Karpas-422 (cell line): ENCODE data around the gene IGFBPL1. TPM values are rescaled to one million over a fixed set of nuclear protein-coding genes. Genes with fewer than 3 reads are reported as not detected.

ENCODE experiments used
- DNase-seq: peaks from one replicate; pipeline ENCODE4 v3.0.0-alpha.2; 2015
- H2AFZ ChIP-seq: fragments of 200-600 bp; sonication (generic); 2 replicates; pipeline ENCODE4 v1.6.1; 2014; ENCODE audit warnings: antibody characterized with exemption, low read length, mixed read lengths
- H3K27ac ChIP-seq: fragments of 200-600 bp; sonication (generic); 2 replicates; pipeline ENCODE4 v1.5.1; 2014; ENCODE audit warnings: mild to moderate bottlenecking, low read length, moderate library complexity
- H3K27me3 ChIP-seq: fragments of 200-600 bp; sonication (generic); 2 replicates; pipeline ENCODE4 v1.6.1; 2014; ENCODE audit warnings: low read length, mixed read lengths
- H3K36me3 ChIP-seq: fragments of 200-600 bp; sonication (generic); 2 replicates; pipeline ENCODE4 v1.6.1; 2014; ENCODE audit warnings: low read length, mixed read lengths; ENCODE audit not compliant: insufficient read depth
- H3K4me1 ChIP-seq: fragments of 200-600 bp; sonication (generic); 2 replicates; pipeline ENCODE4 v1.6.1; 2014; ENCODE audit warnings: mild to moderate bottlenecking, low read length, mixed read lengths
- H3K4me2 ChIP-seq: fragments of 200-600 bp; sonication (generic); 2 replicates; pipeline ENCODE4 v1.6.1; 2014; ENCODE audit warnings: low read length, low read depth, mild to moderate bottlenecking; ENCODE audit not compliant: poor library complexity, severe bottlenecking
- H3K4me3 ChIP-seq: fragments of 200-600 bp; sonication (generic); 2 replicates; pipeline ENCODE4 v1.5.1; 2014; ENCODE audit warnings: mild to moderate bottlenecking, antibody characterized with exemption, low read length, mixed read lengths
- H3K79me2 ChIP-seq: fragments of 200-600 bp; sonication (generic); 2 replicates; pipeline ENCODE4 v1.6.1; 2014; ENCODE audit warnings: mild to moderate bottlenecking, low read length, mixed read lengths
- H3K9ac ChIP-seq: fragments of 200-600 bp; sonication (generic); 2 replicates; pipeline ENCODE4 v1.6.0; 2014; ENCODE audit warnings: low read length
- H3K9me2 ChIP-seq: fragments of 200-600 bp; sonication (generic), shearing (Covaris generic); replicated peaks from 2 replicates; pipeline ENCODE4 v1.6.0; 2014; ENCODE audit warnings: mild to moderate bottlenecking, low read length, moderate library complexity; ENCODE audit not compliant: insufficient read depth
- H3K9me3 ChIP-seq: fragments of 300-700, 200-600 bp; sonication (generic); 2 replicates; pipeline ENCODE4 v1.6.1; 2014; ENCODE audit warnings: low read length, mixed read lengths
- H4K20me1 ChIP-seq: fragments of 200-600 bp; sonication (generic); 2 replicates; pipeline ENCODE4 v1.6.1; 2014; ENCODE audit warnings: mild to moderate bottlenecking, antibody characterized with exemption, low read length, low read depth; ENCODE audit not compliant: insufficient read depth
- total RNA-seq: library from RNA; depleted of rRNA; stranded (reverse); fragments of >200 nt; shearing (Covaris generic); gene quantifications from 2 replicates; pipeline ENCODE4 v1.2.3, GENCODE V29; 2014; ENCODE audit warnings: low replicate concordance

The IGFBPL1 gene
- total RNA-seq, 1 experiment from 2014 or later, result not detected

DNA sequence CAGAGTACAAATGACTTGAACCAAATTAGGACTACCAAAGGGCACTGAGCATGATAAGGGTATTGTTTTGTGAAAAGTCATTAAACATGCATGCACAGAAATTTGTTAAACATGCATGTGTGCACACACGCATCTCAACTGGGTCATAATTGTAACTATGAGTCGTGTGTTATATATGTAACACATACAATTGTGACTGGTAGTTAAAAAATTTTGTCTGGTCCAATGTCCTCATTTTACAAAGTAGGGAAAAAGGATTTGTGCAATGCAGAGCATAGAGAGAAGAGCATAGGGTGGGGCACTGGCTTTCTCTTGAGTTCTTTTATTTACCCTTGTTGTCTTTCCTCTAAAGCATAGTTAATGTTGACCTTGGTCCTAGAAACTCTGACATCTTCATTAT, 19.3 kb upstream of the IGFBPL1 start:
- no peak overlapping the region for H3K9ac ChIP-seq
- DNase-seq, result no peak
- H3K36me3 ChIP-seq, result no peaks in the 10 kb centered on the region
- H3K9me2 ChIP-seq, result no peaks in the 10 kb centered on the region
- no peak overlapping the region for H3K4me2 ChIP-seq
- no peaks in the 10 kb centered on the region for H3K79me2 ChIP-seq
- H3K4me1 ChIP-seq, result no peaks in the 10 kb centered on the region
- H2AFZ ChIP-seq, result no peak overlapping the region
- H4K20me1 ChIP-seq, result no peaks in the 10 kb centered on the region
- no peaks in the 10 kb centered on the region for H3K27me3 ChIP-seq
- H3K4me3 ChIP-seq, result no peak overlapping the region
- H3K27ac ChIP-seq, result no peak overlapping the region
- no peaks in the 10 kb centered on the region for H3K9me3 ChIP-seq

DNA sequence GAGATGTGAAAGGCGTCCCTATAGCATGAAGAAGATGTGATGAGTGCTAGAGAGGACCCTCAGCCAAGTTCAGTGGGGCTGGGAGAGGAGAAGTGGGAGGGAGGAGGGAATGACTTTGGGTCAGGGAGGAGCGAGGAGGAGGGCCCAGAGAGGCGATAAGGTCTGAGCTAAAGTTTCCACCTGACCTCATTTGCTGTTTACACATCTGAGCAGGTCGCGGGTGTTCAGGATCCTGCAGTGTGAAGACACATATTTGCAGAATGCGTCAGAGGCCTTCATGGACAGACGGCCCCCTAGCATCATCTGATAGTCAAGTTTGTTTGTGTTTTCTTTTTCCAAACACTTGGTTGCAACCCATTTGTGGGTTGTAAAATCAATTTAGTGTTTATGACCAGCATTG, 18.9 kb upstream of the IGFBPL1 start:
- H3K9me2 ChIP-seq, result no peaks in the 10 kb centered on the region
- no peaks in the 10 kb centered on the region for H3K36me3 ChIP-seq
- no peaks in the 10 kb centered on the region for H3K27me3 ChIP-seq
- no peak overlapping the region for H3K4me3 ChIP-seq
- no peaks in the 10 kb centered on the region for H4K20me1 ChIP-seq
- no peak overlapping the region for H3K4me2 ChIP-seq
- H2AFZ ChIP-seq, result no peak overlapping the region
- H3K27ac ChIP-seq, result no peak overlapping the region
- no peak overlapping the region for H3K9ac ChIP-seq
- H3K79me2 ChIP-seq, result no peaks in the 10 kb centered on the region
- no peak for DNase-seq
- no peaks in the 10 kb centered on the region for H3K4me1 ChIP-seq
- H3K9me3 ChIP-seq, result no peaks in the 10 kb centered on the region

DNA sequence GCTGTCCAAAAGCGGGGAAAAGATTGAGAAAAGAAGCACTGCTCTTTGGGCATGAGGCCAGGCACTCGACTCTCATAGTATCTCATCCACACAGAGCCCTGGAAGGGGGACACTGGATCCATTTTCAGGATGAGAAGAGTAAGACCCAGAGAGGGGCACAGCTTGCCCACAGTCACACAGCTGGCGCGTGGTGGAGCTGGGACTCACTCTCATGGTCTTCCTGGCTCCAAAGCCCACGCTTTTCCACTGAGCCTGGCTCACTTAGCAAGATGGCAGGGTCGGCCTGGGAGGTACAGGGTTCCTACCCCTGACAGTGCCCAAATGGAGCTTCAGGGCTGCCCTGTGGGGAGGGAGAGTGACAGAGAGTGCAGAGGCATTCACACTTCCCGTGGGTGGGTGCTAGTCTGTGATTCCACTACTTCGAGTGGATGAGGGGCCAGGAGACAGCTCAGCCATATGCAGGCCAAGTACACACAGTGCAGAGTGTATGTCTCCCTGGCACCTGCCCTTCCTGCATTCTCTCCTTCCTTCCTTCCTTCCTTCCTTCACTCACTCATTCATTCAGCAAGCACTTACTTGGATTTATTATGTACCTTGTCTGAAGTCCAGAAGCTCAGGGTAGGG, 18.3 kb upstream of the IGFBPL1 start:
- no peak overlapping the region for H3K27ac ChIP-seq
- DNase-seq, result no peak
- no peaks in the 10 kb centered on the region for H3K36me3 ChIP-seq
- no peak overlapping the region for H3K4me3 ChIP-seq
- H4K20me1 ChIP-seq, result no peaks in the 10 kb centered on the region
- no peaks in the 10 kb centered on the region for H3K4me1 ChIP-seq
- H2AFZ ChIP-seq, result no peak overlapping the region
- H3K9me2 ChIP-seq, result no peaks in the 10 kb centered on the region
- H3K9me3 ChIP-seq, result no peaks in the 10 kb centered on the region
- H3K4me2 ChIP-seq, result no peak overlapping the region
- no peaks in the 10 kb centered on the region for H3K79me2 ChIP-seq
- H3K27me3 ChIP-seq, result no peaks in the 10 kb centered on the region
- H3K9ac ChIP-seq, result no peak overlapping the region

DNA sequence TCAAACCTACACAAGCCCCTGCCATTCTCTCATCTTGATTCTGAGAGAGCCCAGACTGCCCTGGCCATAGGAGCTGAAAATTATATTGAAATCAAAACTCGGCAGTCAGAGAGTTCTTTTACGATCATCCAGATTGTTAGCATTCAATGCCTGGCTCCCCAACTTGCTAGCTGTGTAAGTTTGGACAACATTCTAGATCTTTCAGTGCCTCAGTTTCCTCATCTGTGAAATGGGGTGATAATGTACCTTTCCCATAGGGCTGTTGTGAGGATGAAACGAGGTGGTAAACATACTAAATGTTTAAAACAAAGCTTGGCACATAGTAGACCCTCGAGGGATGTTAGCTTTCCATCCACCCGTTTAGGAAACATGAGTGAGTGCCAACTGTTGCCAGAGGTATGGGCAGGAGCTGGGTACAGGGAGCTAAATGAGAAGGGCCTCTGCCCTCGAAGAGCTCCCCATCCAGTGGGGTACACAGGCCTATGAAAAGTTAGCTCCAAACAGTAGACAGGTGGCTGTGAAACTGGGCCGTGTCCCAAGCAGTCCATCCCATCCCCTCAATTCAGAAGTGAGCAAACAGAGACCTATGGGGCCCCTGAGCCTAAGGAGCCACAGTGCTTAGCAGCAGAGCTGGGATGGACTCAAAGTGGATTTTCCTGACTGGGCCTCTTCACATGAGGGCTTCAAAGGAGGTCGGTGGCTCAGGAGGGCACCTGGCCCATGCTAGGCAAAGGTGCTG, 17.3 kb upstream of the IGFBPL1 start:
- Histone ChIP-seq H3K27me3 (no peaks in the 10 kb centered on the region), H3K4me1 (no peaks in the 10 kb centered on the region), H3K27ac (no peak overlapping the region), H3K4me2 (no peak overlapping the region), H3K4me3 (no peak overlapping the region), H3K9ac (no peak overlapping the region), H2AFZ (no peak overlapping the region), H3K79me2 (no peaks in the 10 kb centered on the region), H4K20me1 (no peaks in the 10 kb centered on the region), H3K9me2 (no peaks in the 10 kb centered on the region), H3K36me3 (no peaks in the 10 kb centered on the region), H3K9me3 (no peaks in the 10 kb centered on the region)
- DNase-seq, result no peak

DNA sequence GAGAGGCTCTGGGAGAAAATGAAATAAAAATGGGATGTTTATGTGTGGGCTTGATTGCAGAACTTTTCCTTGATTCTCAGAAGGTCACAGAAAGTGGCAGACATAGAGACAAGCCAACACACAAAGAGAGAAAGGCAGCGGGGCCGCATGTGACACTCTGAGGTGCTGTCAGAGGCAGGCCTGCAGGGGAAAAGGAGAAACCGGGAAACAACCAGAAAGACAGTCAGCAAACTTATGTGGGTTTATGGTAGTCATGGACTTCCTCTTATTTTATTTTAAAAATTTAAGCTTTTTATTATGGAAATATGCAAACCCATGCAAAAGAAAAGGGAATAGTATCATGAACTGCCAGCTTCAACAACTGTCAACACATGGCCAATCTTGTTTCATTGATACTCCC, 16.3 kb upstream of the IGFBPL1 start:
- H3K4me1 ChIP-seq, result no peaks in the 10 kb centered on the region
- no peaks in the 10 kb centered on the region for H3K36me3 ChIP-seq
- no peaks in the 10 kb centered on the region for H3K79me2 ChIP-seq
- no peaks in the 10 kb centered on the region for H3K9me2 ChIP-seq
- H3K9ac ChIP-seq, result no peak overlapping the region
- no peak for DNase-seq
- no peaks in the 10 kb centered on the region for H4K20me1 ChIP-seq
- no peaks in the 10 kb centered on the region for H3K27me3 ChIP-seq
- H3K4me2 ChIP-seq, result no peak overlapping the region
- no peak overlapping the region for H3K27ac ChIP-seq
- H3K9me3 ChIP-seq, result no peaks in the 10 kb centered on the region
- H3K4me3 ChIP-seq, result no peak overlapping the region
- H2AFZ ChIP-seq, result no peak overlapping the region

DNA sequence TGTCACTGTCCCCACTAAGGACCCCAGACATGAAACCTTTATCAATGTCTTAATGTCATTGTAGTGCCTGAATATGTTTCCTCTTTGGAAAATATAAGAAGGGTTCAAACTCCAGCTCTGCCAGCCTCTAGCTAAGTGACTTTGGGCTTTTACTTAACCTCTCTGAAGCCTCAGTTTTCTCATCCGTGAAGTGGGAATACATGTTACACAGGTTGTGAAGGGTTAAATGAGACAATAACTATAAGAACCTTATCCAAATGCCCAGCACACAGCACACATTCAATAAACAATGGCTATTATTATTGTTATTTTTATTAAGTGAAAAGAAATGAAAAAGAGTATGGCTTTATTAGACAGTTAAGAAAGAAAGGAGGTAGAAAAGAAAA, 15.7 kb upstream of the IGFBPL1 start:
- no peaks in the 10 kb centered on the region for H3K27me3 ChIP-seq
- no peak overlapping the region for H3K4me2 ChIP-seq
- H3K4me3 ChIP-seq, result no peak overlapping the region
- H3K4me1 ChIP-seq, result peaks cover 2% of the 10 kb centered on the region
- H4K20me1 ChIP-seq, result no peaks in the 10 kb centered on the region
- no peaks in the 10 kb centered on the region for H3K79me2 ChIP-seq
- DNase-seq, result no peak
- H3K9me2 ChIP-seq, result no peaks in the 10 kb centered on the region
- no peak overlapping the region for H3K27ac ChIP-seq
- no peak overlapping the region for H3K9ac ChIP-seq
- no peaks in the 10 kb centered on the region for H3K36me3 ChIP-seq
- H3K9me3 ChIP-seq, result no peaks in the 10 kb centered on the region
- no peak overlapping the region for H2AFZ ChIP-seq

DNA sequence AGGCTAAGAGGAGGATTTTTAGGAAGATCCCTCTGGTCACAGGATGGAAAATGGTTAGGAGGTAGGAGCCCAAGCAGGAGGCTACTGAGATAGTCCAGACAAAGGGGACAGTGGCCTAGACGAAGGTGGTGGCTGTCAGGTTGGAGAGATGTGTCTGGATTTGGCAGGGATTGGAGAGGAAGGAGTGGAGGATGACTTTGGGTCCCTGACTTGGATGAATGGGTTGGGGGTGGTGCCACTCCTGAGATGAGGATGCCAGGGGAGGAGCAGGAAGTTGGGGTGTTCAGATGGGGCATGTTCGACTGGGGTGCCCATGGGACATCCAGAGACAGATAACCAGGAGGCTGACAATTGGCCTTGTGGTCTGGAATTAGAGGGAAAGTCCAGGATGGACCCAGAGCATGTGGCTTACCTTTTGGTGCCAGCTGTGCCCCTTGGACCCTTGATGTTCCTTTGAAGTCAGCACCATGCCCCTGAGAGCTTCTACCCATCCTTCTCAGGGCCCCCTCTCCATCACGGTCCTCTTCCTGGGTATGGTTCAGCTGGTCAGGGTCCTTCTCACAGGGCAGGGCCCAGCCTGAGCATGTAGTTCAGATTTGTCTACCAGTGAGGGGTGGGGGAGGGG, 15.1 kb upstream of the IGFBPL1 start:
- Histone ChIP-seq H3K9me3 (no peaks in the 10 kb centered on the region), H3K27me3 (no peaks in the 10 kb centered on the region), H3K36me3 (no peaks in the 10 kb centered on the region), H2AFZ (no peak overlapping the region), H4K20me1 (no peaks in the 10 kb centered on the region), H3K4me1 (peaks cover 7% of the 10 kb centered on the region), H3K79me2 (no peaks in the 10 kb centered on the region), H3K9ac (no peak overlapping the region), H3K4me2 (no peak overlapping the region), H3K27ac (no peak overlapping the region), H3K4me3 (no peak overlapping the region), H3K9me2 (no peaks in the 10 kb centered on the region)
- no peak for DNase-seq

DNA sequence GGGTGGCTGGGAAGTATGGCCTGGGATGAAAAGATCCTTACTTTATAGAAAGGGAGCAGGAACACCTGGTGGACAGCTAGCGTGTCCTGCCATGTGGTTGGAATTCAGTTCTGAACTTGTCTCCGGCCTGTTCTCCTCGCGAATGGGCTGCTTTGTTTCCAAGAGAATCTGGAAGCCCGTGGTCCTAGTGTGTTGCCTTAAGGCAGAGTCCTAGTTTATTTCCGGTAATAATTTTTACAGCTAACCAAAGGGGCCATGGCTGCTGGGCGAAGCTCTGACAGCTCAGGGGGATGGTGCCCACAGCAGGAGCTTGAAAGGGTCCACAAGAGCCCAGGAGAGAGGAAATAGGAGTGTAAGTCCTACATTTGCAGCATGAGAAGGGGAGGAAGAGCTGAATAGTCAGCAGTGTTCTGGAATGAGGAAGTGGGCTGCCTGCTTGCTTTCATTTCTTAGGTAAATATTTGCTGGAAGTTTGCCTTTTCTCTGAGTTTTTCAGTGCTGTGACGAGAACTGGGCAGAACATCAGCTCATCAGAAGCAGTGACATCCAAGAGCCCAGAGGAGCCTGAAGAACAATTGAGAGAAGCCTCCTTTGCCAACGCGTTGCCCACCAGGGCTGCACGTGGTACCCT, 13.1 kb upstream of the IGFBPL1 start:
- Histone ChIP-seq H2AFZ (no peak overlapping the region), H3K36me3 (no peaks in the 10 kb centered on the region), H3K4me1 (peaks cover 15% of the 10 kb centered on the region), H3K79me2 (no peaks in the 10 kb centered on the region), H3K9me3 (no peaks in the 10 kb centered on the region), H3K9ac (no peak overlapping the region), H3K27ac (no peak overlapping the region), H3K9me2 (no peaks in the 10 kb centered on the region), H3K27me3 (no peaks in the 10 kb centered on the region), H3K4me2 (no peak overlapping the region), H3K4me3 (no peak overlapping the region), H4K20me1 (no peaks in the 10 kb centered on the region)
- DNase-seq, result no peak
